ENCODE data around the gene VWF. TPM values are rescaled to one million over a fixed set of nuclear protein-coding genes. Genes with fewer than 3 reads are reported as not detected.

The VWF gene
- total RNA-seq, 1 donor from 2014 or later, result 0.05 TPM

GRCh38 chr12:6097411-6097810, 27.1 kb downstream of the VWF start:
- Mint-ChIP-seq H3K4me1 (ENCODE audit: low read depth) (peaks cover 22% of the 10 kb centered on the region), H3K36me3 (ENCODE audit: low read depth) (no peaks in the 10 kb centered on the region), H3K27me3 (ENCODE audit: low read depth) (no peaks in the 10 kb centered on the region), H3K27ac (ENCODE audit: unreplicated experiment) (no peak overlapping the region), H3K4me3 (ENCODE audit: unreplicated experiment) (no peak overlapping the region), H3K9me3 (ENCODE audit: low read depth) (peaks cover 4% of the 10 kb centered on the region)
- no peak for TF ChIP-seq CTCF (IDR thresholded peaks at IDR 0.05)
- DNase-seq (ENCODE audit: low spot score), result no peak

DNA sequence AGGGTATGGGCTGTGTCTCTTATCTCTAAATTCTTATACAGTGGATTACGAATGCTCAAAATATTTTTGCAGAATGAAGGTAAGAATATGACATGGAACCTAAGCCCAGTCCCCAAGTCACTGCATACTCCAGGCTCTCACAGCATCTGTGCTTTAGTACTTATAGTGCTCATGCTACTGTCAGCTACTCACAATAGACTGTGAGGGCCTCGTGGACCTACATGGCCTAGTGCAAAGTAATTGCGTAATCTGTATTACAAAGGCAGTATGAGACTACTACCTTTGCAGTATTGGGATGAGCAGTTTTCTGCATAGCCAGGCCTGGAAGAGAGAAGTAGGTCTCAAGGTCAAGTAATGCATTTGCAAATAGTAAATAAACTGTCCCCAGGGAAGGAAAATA, 27.9 kb downstream of the VWF start:
- Mint-ChIP-seq H3K4me1 (ENCODE audit: low read depth) (peaks cover 22% of the 10 kb centered on the region), H3K4me3 (ENCODE audit: unreplicated experiment) (no peak overlapping the region), H3K27me3 (ENCODE audit: low read depth) (no peaks in the 10 kb centered on the region), H3K27ac (ENCODE audit: unreplicated experiment) (no peak overlapping the region), H3K36me3 (ENCODE audit: low read depth) (no peaks in the 10 kb centered on the region), H3K9me3 (ENCODE audit: low read depth) (peaks cover 4% of the 10 kb centered on the region)
- no peak for TF ChIP-seq CTCF (IDR thresholded peaks at IDR 0.05)
- DNase-seq (ENCODE audit: low spot score), result no peak

DNA sequence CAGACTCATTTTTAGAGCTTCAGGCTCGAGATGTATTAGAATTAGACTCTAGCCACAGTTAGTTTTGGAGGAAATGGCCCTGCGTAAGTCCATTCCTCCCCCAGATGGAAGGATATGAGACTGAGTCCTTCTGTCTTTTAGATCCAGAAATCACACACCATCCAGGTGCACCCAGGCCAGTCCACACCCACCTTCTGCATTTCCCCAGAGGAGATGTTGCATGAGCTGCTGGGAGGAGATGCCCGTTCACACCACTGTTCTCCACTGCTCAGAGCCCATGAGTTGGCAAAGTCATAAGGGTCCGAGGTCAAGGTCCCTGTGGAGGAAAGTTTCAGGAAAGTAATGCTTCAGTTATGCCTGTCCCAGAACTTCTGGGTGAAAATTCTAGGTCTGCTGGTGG, 29.2 kb downstream of the VWF start:
- peak; percentile 34 for DNase-seq (ENCODE audit: low spot score)
- no peak overlapping the region for H3K27ac Mint-ChIP-seq (ENCODE audit: unreplicated experiment)
- H3K9me3 Mint-ChIP-seq (ENCODE audit: low read depth), result peaks cover 4% of the 10 kb centered on the region
- H3K4me1 Mint-ChIP-seq (ENCODE audit: low read depth), result peaks cover 29% of the 10 kb centered on the region
- TF ChIP-seq CTCF (IDR thresholded peaks at IDR 0.05), result no peak
- H3K36me3 Mint-ChIP-seq (ENCODE audit: low read depth), result no peaks in the 10 kb centered on the region
- H3K27me3 Mint-ChIP-seq (ENCODE audit: low read depth), result no peaks in the 10 kb centered on the region
- no peak overlapping the region for H3K4me3 Mint-ChIP-seq (ENCODE audit: unreplicated experiment)

DNA sequence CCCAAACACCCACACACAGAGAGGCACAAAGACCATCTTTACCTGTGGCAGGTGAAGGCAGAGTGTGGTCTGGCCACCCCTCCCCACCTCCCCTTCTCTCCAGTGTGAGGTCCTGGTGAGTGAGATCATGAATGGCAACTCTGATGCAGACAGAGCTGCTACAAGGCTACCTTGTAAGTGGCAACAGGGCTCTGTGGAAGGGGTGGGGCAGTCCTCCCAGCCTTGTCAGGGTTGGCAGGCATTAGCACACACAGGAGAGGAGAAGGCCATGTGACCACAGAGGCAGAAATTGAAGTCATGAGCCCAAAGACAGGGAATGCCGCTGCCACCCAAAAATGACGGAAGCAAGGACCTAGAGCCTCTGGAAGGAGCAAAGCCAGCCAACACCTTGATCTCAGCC, 30.7 kb downstream of the VWF start:
- peak; percentile 56 for DNase-seq (ENCODE audit: low spot score)
- TF ChIP-seq CTCF (IDR thresholded peaks at IDR 0.05), result no peak
- peak overlapping the region; percentile 87 for H3K27ac Mint-ChIP-seq (ENCODE audit: unreplicated experiment)
- H3K27me3 Mint-ChIP-seq (ENCODE audit: low read depth), result no peaks in the 10 kb centered on the region
- no peaks in the 10 kb centered on the region for H3K36me3 Mint-ChIP-seq (ENCODE audit: low read depth)
- peaks cover 4% of the 10 kb centered on the region for H3K9me3 Mint-ChIP-seq (ENCODE audit: low read depth)
- H3K4me1 Mint-ChIP-seq (ENCODE audit: low read depth), result peaks cover 39% of the 10 kb centered on the region
- no peak overlapping the region for H3K4me3 Mint-ChIP-seq (ENCODE audit: unreplicated experiment)

- Mint-ChIP-seq H3K4me1 (ENCODE audit: low read depth) (peaks cover 42% of the 10 kb centered on the region), H3K9me3 (ENCODE audit: low read depth) (peaks cover 4% of the 10 kb centered on the region), H3K4me3 (ENCODE audit: unreplicated experiment) (no peak overlapping the region), H3K27ac (ENCODE audit: unreplicated experiment) (peak overlapping the region; percentile 87), H3K36me3 (ENCODE audit: low read depth) (no peaks in the 10 kb centered on the region), H3K27me3 (ENCODE audit: low read depth) (no peaks in the 10 kb centered on the region)
- peak; percentile 22 for TF ChIP-seq CTCF (IDR thresholded peaks at IDR 0.05)
- DNase-seq (ENCODE audit: low spot score), result peak; percentile 83
Observed at GRCh38 chr12:6092784-6093722, 31.4 kb downstream of the VWF start.

All from chondrocyte (in vitro differentiated cells).